ENCODE data around the gene PDE12.

DNA sequence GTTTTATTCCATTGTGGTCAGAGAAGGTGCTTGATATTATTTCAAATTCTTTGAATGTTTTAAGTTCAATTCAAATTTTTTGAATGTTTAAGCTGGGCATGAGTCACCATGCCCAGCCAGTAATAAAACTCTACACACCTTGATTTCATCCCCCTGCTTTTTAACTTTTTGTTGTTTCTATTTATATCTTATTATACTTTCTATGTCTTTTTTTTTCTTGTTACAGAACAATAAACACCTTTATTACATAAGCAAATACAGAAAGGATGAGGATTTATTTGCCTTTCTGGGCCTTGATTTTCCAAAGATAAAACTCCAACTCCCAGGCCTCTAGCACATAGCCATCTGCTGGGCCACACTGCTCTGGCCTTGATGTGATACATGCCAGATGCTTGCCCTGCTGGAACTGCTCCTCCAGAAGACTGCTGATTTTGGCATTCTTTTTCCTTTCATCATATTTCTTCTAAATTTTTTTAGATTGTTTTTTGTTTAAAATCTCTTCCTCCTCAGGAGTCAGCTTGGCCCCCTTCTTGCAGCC, 25.9 kb upstream of the PDE12 start:
- TF ChIP-seq, protein P1, sequence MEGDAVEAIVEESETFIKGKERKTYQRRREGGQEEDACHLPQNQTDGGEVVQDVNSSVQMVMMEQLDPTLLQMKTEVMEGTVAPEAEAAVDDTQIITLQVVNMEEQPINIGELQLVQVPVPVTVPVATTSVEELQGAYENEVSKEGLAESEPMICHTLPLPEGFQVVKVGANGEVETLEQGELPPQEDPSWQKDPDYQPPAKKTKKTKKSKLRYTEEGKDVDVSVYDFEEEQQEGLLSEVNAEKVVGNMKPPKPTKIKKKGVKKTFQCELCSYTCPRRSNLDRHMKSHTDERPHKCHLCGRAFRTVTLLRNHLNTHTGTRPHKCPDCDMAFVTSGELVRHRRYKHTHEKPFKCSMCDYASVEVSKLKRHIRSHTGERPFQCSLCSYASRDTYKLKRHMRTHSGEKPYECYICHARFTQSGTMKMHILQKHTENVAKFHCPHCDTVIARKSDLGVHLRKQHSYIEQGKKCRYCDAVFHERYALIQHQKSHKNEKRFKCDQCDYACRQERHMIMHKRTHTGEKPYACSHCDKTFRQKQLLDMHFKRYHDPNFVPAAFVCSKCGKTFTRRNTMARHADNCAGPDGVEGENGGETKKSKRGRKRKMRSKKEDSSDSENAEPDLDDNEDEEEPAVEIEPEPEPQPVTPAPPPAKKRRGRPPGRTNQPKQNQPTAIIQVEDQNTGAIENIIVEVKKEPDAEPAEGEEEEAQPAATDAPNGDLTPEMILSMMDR (IDR thresholded peaks at IDR 0.05): peak; percentile 16; the same call in 1 of the 2 replicates
- no peak for TF ChIP-seq ZFX (IDR thresholded peaks at IDR 0.05; ENCODE audit: borderline replicate concordance)
